ENCODE results near the gene MUCL3. TPM values are rescaled to one million over a fixed set of nuclear protein-coding genes. Genes with fewer than 3 reads are reported as not detected.

Gene MUCL3
- total and polyA plus RNA-seq, 12 donors, result under 0.01 to 0.02 TPM; not detected in 10

GRCh38 chr6:30931969-30932645 is 8.7 kb upstream of the MUCL3 start, which contains the start of gene SFTA2:
Gene SFTA2 (minus strand): TSS chr6:30932170. CDS start chr6:30932096, 74 bp downstream.
- WGBS, 4 donors, result 73 to 92% (median 85%) methylated on average over 5 to 7 of the region's 7 CpGs

DNA sequence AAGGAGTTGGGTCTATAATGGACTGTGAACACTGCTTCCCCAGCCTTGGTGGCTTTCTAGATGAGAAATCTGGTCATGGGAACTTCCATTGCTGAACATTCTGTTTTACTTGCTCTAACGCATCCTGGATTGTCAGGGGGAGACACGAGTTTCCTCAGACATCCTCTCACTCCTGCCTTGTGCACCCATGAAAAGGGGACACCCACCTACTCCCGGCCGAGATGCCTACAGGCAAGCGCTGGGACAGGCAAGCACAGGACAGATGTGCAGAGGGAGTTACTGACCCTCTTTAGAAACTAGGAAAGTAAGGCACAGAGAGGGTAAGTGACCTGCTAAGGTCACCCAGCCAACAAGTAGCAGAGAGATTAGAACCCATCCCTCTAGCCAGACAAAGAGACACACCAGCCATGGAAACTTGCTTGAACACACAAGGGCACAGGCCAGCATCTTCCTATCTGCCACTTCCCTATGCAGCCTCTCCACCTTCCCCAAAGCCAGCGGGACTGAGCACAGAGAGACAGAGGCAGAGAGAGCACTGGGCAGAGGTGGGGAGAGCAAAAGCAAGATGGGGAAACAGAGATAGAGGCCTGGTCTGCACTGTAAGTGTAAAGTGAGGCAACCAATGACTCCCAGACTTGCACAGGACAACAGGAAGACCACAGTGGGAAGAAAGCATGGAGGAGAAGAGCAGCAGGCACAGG is 8.0 kb upstream of the MUCL3 start:
- TF ChIP-seq POLR2A (IDR thresholded peaks at IDR 0.05) (no peak), CTCF (IDR thresholded peaks at IDR 0.05) (no peak)
- intact Hi-C loops (cut with DNase I), result no loop called here
- Histone ChIP-seq H3K27me3 (no peaks in the 10 kb centered on the region), H3K4me3 (no peak overlapping the region), H3K27ac (no peak overlapping the region), H3K4me1 (replicated peaks in 1 of 2) (no peaks in the 10 kb centered on the region), H3K9me3 (replicated peaks in 1 of 3) (no peaks in the 10 kb centered on the region), H3K36me3 (replicated peaks in 1 of 2) (no peaks in the 10 kb centered on the region)
- 78 to 86% (median 82%) methylated on average over 6 of the region's 6 CpGs for WGBS, 4 donors
- DNase-seq, result no peak

More at GRCh38 chr6:30931969-30932645, 8.7 kb upstream of the MUCL3 start, which contains the start of gene SFTA2:
- Histone ChIP-seq H3K36me3 (replicated peaks in 1 of 2) (no peaks in the 10 kb centered on the region), H3K9me3 (replicated peaks in 1 of 3) (no peaks in the 10 kb centered on the region), H3K4me1 (replicated peaks in 1 of 2) (no peaks in the 10 kb centered on the region), H3K27me3 (no peaks in the 10 kb centered on the region), H3K4me3 (no peak within 1 kb of the TSS), H3K27ac (no peak within 1 kb of the TSS)
- no peak for DNase-seq
- intact Hi-C loops (cut with DNase I), result no loop called here
- TF ChIP-seq POLR2A (IDR thresholded peaks at IDR 0.05) (no peak), CTCF (IDR thresholded peaks at IDR 0.05) (no peak)

GRCh38 chr6:30935018-30935417 is 5.8 kb upstream of the MUCL3 start:
- no peaks in the 10 kb centered on the region for H3K4me1 ChIP-seq (replicated peaks in 1 of 2)
- H3K36me3 ChIP-seq (replicated peaks in 1 of 2), result no peaks in the 10 kb centered on the region
- no peak for DNase-seq
- H3K4me3 ChIP-seq, result no peak overlapping the region
- TF ChIP-seq CTCF (IDR thresholded peaks at IDR 0.05) (no peak), POLR2A (IDR thresholded peaks at IDR 0.05) (no peak)
- intact Hi-C loops (cut with DNase I), result no loop called here
- no peaks in the 10 kb centered on the region for H3K27me3 ChIP-seq
- WGBS, 4 donors, result 32 to 50% (median 43%) methylated on average over 3 of the region's 3 CpGs
- no peak overlapping the region for H3K27ac ChIP-seq
- H3K9me3 ChIP-seq (replicated peaks in 1 of 3), result no peaks in the 10 kb centered on the region

- H3K27ac ChIP-seq, result no peak overlapping the region
- TF ChIP-seq POLR2A (IDR thresholded peaks at IDR 0.05) (no peak), CTCF (IDR thresholded peaks at IDR 0.05) (no peak)
- H3K4me3 ChIP-seq, result no peak overlapping the region
- H3K4me1 ChIP-seq (replicated peaks in 1 of 2), result no peaks in the 10 kb centered on the region
- WGBS, 4 donors, result 68 to 82% (median 78%) methylated on average over 6 of the region's 6 CpGs
- no peaks in the 10 kb centered on the region for H3K36me3 ChIP-seq (replicated peaks in 1 of 2)
- no peaks in the 10 kb centered on the region for H3K27me3 ChIP-seq
- DNase-seq, result no peak
- intact Hi-C loops (cut with DNase I), result no loop called here
- H3K9me3 ChIP-seq (replicated peaks in 1 of 3), result no peaks in the 10 kb centered on the region
These were observed 3.5 kb upstream of the MUCL3 start for GRCh38 chr6:30937265-30937664.
